HL-60 (cell line): Measurements from ENCODE around the gene PITPNB.

Source experiments
- DNase-seq, 2 experiments: peaks; one replicate each; pipeline ENCODE4 v3.0.0-alpha.2; 2010 to 2020; ENCODE audit warnings: low read depth in 1 of 2, low spot score in 1 of 2
- H3K27ac ChIP-seq: fragments of 250-450 bp; sonication (Bioruptor Pico); replicated peaks from 2 replicates; pipeline ENCODE4 v1.5.1; 2020; ENCODE audit warnings: mild to moderate bottlenecking, moderate library complexity
- H3K27me3 ChIP-seq: fragments of 250-450 bp; sonication (Bioruptor Pico); 2 replicates; pipeline ENCODE4 v1.5.1; 2021; ENCODE audit warnings: mild to moderate bottlenecking, moderate library complexity; ENCODE audit not compliant: insufficient read depth, poor library complexity, severe bottlenecking
- H3K4me3 ChIP-seq: replicated peaks from 2 replicates; pipeline ENCODE4 v1.5.1; 2011; ENCODE audit warnings: mild to moderate bottlenecking, control low read depth, low read length; ENCODE audit not compliant: insufficient read depth
- GABPA ChIP-seq: IDR thresholded peaks from 2 replicates; pipeline ENCODE4 v1.6.1; 2012; ENCODE audit warnings: low read depth
- POLR2AphosphoS5 ChIP-seq: IDR thresholded peaks from 2 replicates; pipeline ENCODE4 v1.6.1; 2012; ENCODE audit warnings: low read depth
- SPI1 ChIP-seq: IDR thresholded peaks from 2 replicates; pipeline ENCODE4 v1.6.1; 2012; ENCODE audit warnings: low read depth, mild to moderate bottlenecking, borderline replicate concordance
- TF ChIP-seq, protein P1 (sequence below): IDR thresholded peaks from 2 replicates; pipeline ENCODE4 v1.6.1; 2012; ENCODE audit warnings: low read depth; ENCODE audit not compliant: insufficient replicate concordance
- TF ChIP-seq, protein P2 (sequence below): IDR thresholded peaks from one replicate; pipeline ENCODE4 v1.5.1; 2011; ENCODE audit warnings: low read length, control low read depth, inconsistent platforms; ENCODE audit not compliant: insufficient read depth

Gene PITPNB

DNA sequence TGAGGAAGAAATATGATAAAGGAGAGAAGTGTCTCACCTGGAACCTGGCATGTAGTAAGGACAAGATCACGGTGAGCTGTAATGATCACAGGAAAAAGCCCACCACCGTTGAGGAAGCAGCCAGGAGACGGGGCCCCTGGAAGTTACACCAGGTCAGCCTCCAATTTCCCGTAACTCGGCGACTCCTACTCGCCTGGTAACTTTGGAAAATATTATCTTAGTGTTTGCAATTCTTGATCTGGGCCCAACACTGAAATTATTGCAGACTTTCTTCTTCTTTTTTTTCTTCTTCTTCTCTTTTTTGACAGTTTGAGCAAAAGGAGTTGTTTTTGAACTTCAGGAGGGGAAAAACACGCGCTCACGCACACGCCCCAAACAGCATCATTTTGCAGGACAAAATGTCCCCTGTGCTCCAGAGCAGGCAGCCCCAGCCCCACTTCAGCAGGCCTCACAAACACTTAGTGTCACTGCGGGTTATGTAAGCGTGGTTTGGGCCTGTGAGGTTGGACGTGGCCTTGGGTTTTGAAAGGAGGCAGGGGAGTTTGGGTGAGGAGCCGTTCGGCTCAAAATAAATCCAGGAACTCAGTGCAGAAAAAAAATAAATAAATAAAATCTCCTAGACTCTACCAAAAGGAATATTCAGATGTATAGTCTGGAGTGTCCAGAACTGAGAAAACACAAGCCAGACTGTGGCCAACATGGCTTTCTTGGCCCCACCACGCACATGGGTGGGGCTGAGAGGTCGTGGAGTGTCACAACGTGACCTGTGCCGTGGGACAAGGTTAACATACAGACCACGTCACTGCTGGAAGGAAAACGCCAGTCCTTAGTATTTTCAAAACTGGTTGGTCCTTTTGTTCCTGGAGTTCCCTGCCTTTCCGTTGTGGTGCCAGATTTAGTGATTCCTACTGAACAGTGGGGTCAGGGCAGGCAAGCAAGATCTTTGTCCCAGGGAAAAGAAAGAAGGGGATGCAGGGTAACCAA is 91.2 kb downstream of the PITPNB start:
- no peak overlapping the region for H3K4me3 ChIP-seq
- TF ChIP-seq, protein P1, sequence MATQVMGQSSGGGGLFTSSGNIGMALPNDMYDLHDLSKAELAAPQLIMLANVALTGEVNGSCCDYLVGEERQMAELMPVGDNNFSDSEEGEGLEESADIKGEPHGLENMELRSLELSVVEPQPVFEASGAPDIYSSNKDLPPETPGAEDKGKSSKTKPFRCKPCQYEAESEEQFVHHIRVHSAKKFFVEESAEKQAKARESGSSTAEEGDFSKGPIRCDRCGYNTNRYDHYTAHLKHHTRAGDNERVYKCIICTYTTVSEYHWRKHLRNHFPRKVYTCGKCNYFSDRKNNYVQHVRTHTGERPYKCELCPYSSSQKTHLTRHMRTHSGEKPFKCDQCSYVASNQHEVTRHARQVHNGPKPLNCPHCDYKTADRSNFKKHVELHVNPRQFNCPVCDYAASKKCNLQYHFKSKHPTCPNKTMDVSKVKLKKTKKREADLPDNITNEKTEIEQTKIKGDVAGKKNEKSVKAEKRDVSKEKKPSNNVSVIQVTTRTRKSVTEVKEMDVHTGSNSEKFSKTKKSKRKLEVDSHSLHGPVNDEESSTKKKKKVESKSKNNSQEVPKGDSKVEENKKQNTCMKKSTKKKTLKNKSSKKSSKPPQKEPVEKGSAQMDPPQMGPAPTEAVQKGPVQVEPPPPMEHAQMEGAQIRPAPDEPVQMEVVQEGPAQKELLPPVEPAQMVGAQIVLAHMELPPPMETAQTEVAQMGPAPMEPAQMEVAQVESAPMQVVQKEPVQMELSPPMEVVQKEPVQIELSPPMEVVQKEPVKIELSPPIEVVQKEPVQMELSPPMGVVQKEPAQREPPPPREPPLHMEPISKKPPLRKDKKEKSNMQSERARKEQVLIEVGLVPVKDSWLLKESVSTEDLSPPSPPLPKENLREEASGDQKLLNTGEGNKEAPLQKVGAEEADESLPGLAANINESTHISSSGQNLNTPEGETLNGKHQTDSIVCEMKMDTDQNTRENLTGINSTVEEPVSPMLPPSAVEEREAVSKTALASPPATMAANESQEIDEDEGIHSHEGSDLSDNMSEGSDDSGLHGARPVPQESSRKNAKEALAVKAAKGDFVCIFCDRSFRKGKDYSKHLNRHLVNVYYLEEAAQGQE, result no peak
- TF ChIP-seq, protein P2, sequence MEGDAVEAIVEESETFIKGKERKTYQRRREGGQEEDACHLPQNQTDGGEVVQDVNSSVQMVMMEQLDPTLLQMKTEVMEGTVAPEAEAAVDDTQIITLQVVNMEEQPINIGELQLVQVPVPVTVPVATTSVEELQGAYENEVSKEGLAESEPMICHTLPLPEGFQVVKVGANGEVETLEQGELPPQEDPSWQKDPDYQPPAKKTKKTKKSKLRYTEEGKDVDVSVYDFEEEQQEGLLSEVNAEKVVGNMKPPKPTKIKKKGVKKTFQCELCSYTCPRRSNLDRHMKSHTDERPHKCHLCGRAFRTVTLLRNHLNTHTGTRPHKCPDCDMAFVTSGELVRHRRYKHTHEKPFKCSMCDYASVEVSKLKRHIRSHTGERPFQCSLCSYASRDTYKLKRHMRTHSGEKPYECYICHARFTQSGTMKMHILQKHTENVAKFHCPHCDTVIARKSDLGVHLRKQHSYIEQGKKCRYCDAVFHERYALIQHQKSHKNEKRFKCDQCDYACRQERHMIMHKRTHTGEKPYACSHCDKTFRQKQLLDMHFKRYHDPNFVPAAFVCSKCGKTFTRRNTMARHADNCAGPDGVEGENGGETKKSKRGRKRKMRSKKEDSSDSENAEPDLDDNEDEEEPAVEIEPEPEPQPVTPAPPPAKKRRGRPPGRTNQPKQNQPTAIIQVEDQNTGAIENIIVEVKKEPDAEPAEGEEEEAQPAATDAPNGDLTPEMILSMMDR, result no peak
- no peak for TF ChIP-seq POLR2AphosphoS5
- no peak for TF ChIP-seq GABPA
- no peak for TF ChIP-seq SPI1

GRCh38 chr22:27825174-27825573 is 93.9 kb downstream of the PITPNB start:
- no peak overlapping the region for H3K4me3 ChIP-seq
- no peak overlapping the region for H3K27ac ChIP-seq
- H3K27me3 ChIP-seq, result no peaks in the 10 kb centered on the region
- DNase-seq, result peak in 1 of 2 experiments; percentile 4
- TF ChIP-seq, protein P1, result no peak
- no peak for TF ChIP-seq SPI1

More for the DNA sequence above, 91.2 kb downstream of the PITPNB start:
- Histone ChIP-seq H3K27me3 (no peaks in the 10 kb centered on the region), H3K27ac (no peak overlapping the region)
- no peak for DNase-seq

DNA sequence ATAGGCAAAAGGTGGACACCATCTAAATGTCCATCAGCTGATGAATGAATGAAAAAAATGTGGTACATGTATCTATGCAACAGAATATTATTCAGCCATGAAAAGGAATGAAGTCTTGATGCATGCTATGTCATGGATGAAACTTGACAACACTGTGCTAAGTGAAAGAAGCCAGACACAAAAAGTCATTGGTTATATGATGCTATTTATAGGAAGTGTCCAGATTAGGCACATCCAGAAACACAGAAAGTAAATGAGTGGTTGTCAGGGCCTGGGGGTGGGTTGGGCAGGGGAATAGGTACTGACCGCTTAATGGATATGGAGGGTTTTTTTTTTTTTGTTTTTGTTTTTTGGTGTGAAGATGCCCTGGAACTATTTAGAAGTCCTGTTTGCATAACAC is 95.8 kb downstream of the PITPNB start:
- TF ChIP-seq, protein P2, result no peak
- TF ChIP-seq GABPA, result no peak
- TF ChIP-seq, protein P1, result no peak
- no peak for TF ChIP-seq SPI1
- TF ChIP-seq POLR2AphosphoS5, result no peak
- Histone ChIP-seq H3K27me3 (no peaks in the 10 kb centered on the region), H3K4me3 (no peak overlapping the region), H3K27ac (no peak overlapping the region)
- no peak for DNase-seq
